ENCODE measurements around the gene PCDH15.

Gene PCDH15

GRCh38 chr10:54060572-54060971 is 740.5 kb downstream of the PCDH15 start:
- no peaks in the 10 kb centered on the region for H3K79me2 ChIP-seq (ENCODE audit: low read length)
- no peak overlapping the region for H3K9ac ChIP-seq (ENCODE audit: low read length)
- no peak overlapping the region for H2AFZ ChIP-seq (ENCODE audit: low read length)

GRCh38 chr10:54057357-54057756 is 743.7 kb downstream of the PCDH15 start:
- H3K79me2 ChIP-seq (ENCODE audit: low read length) = no peaks in the 10 kb centered on the region
- H3K36me3 ChIP-seq (replicated peaks; ENCODE audit: insufficient read depth, low read length) = no peaks in the 10 kb centered on the region
- no peaks in the 10 kb centered on the region for H4K20me1 ChIP-seq (ENCODE audit: insufficient read depth, low read length)
- H3K27me3 ChIP-seq (replicated peaks; ENCODE audit: insufficient read depth, low read length) = no peaks in the 10 kb centered on the region
- no peaks in the 10 kb centered on the region for H3K4me1 ChIP-seq (ENCODE audit: low read length)
- H3K9me2 ChIP-seq (replicated peaks; ENCODE audit: insufficient read depth, low read length) = no peaks in the 10 kb centered on the region
- H3K9ac ChIP-seq (ENCODE audit: low read length) = no peak overlapping the region
- no peak overlapping the region for H3K4me2 ChIP-seq (ENCODE audit: low read depth, low read length)
- no peaks in the 10 kb centered on the region for H3F3A ChIP-seq (ENCODE audit: insufficient read depth, low read length)
- no peak for DNase-seq
- H3K27ac ChIP-seq (ENCODE audit: low read length) = no peak overlapping the region
- TF ChIP-seq CTCF (IDR thresholded peaks at IDR 0.05; ENCODE audit: low read length) (no peak), EZH2 (optimal IDR thresholded peaks at IDR 0.05; ENCODE audit: low read depth, low read length) (no peak), EZH2phosphoT487 (IDR thresholded peaks at IDR 0.05; ENCODE audit: low read length) (no peak)
- H3K9me3 ChIP-seq (replicated peaks; ENCODE audit: insufficient read depth, low read length) = no peaks in the 10 kb centered on the region
- no peak overlapping the region for H2AFZ ChIP-seq (ENCODE audit: low read length)
- H3K4me3 ChIP-seq (ENCODE audit: low read length) = no peak overlapping the region

More at GRCh38 chr10:54060572-54060971, 740.5 kb downstream of the PCDH15 start:
- no peaks in the 10 kb centered on the region for H3K27me3 ChIP-seq (replicated peaks; ENCODE audit: insufficient read depth, low read length)
- TF ChIP-seq EZH2 (optimal IDR thresholded peaks at IDR 0.05; ENCODE audit: low read depth, low read length) = no peak
- no peak for TF ChIP-seq CTCF (IDR thresholded peaks at IDR 0.05; ENCODE audit: low read length)
- TF ChIP-seq EZH2phosphoT487 (IDR thresholded peaks at IDR 0.05; ENCODE audit: low read length) = no peak
- H3K4me2 ChIP-seq (ENCODE audit: low read depth, low read length) = no peak overlapping the region
- H3K4me3 ChIP-seq (ENCODE audit: low read length) = no peak overlapping the region
- H4K20me1 ChIP-seq (ENCODE audit: insufficient read depth, low read length) = no peaks in the 10 kb centered on the region
- no peaks in the 10 kb centered on the region for H3K9me3 ChIP-seq (replicated peaks; ENCODE audit: insufficient read depth, low read length)
- H3K36me3 ChIP-seq (replicated peaks; ENCODE audit: insufficient read depth, low read length) = no peaks in the 10 kb centered on the region
- H3K9me2 ChIP-seq (replicated peaks; ENCODE audit: insufficient read depth, low read length) = no peaks in the 10 kb centered on the region
- no peaks in the 10 kb centered on the region for H3F3A ChIP-seq (ENCODE audit: insufficient read depth, low read length)
- DNase-seq = no peak
- no peaks in the 10 kb centered on the region for H3K4me1 ChIP-seq (ENCODE audit: low read length)
- H3K27ac ChIP-seq (ENCODE audit: low read length) = no peak overlapping the region

GRCh38 chr10:54026340-54026739 is 774.7 kb downstream of the PCDH15 start:
- no peaks in the 10 kb centered on the region for H3K79me2 ChIP-seq (ENCODE audit: low read length)

More at GRCh38 chr10:54026340-54026739, 774.7 kb downstream of the PCDH15 start:
- H3K36me3 ChIP-seq (replicated peaks; ENCODE audit: insufficient read depth, low read length) = no peaks in the 10 kb centered on the region
- no peak overlapping the region for H3K4me3 ChIP-seq (ENCODE audit: low read length)
- H3K4me1 ChIP-seq (ENCODE audit: low read length) = no peaks in the 10 kb centered on the region
- H3K4me2 ChIP-seq (ENCODE audit: low read depth, low read length) = no peak overlapping the region
- no peaks in the 10 kb centered on the region for H3K27me3 ChIP-seq (replicated peaks; ENCODE audit: insufficient read depth, low read length)
- H3K9ac ChIP-seq (ENCODE audit: low read length) = no peak overlapping the region
- no peak for TF ChIP-seq CTCF (IDR thresholded peaks at IDR 0.05; ENCODE audit: low read length)
- no peak for TF ChIP-seq EZH2 (optimal IDR thresholded peaks at IDR 0.05; ENCODE audit: low read depth, low read length)
- TF ChIP-seq EZH2phosphoT487 (IDR thresholded peaks at IDR 0.05; ENCODE audit: low read length) = no peak
- H3F3A ChIP-seq (ENCODE audit: insufficient read depth, low read length) = no peaks in the 10 kb centered on the region
- no peaks in the 10 kb centered on the region for H4K20me1 ChIP-seq (ENCODE audit: insufficient read depth, low read length)
- H3K9me3 ChIP-seq (replicated peaks; ENCODE audit: insufficient read depth, low read length) = no peaks in the 10 kb centered on the region
- DNase-seq = no peak
- no peak overlapping the region for H3K27ac ChIP-seq (ENCODE audit: low read length)
- no peak overlapping the region for H2AFZ ChIP-seq (ENCODE audit: low read length)
- no peaks in the 10 kb centered on the region for H3K9me2 ChIP-seq (replicated peaks; ENCODE audit: insufficient read depth, low read length)

Measured in MM.1S (cell line).